ENCODE data around the gene PI16. TPM values are rescaled to one million over a fixed set of nuclear protein-coding genes. Genes with fewer than 3 reads are reported as not detected.

Gene PI16
- total and polyA plus RNA-seq, 2 of the 13 experiments (the other 11 are each of a cell fraction or from before 2014, with no cell fraction given), result not detected

DNA sequence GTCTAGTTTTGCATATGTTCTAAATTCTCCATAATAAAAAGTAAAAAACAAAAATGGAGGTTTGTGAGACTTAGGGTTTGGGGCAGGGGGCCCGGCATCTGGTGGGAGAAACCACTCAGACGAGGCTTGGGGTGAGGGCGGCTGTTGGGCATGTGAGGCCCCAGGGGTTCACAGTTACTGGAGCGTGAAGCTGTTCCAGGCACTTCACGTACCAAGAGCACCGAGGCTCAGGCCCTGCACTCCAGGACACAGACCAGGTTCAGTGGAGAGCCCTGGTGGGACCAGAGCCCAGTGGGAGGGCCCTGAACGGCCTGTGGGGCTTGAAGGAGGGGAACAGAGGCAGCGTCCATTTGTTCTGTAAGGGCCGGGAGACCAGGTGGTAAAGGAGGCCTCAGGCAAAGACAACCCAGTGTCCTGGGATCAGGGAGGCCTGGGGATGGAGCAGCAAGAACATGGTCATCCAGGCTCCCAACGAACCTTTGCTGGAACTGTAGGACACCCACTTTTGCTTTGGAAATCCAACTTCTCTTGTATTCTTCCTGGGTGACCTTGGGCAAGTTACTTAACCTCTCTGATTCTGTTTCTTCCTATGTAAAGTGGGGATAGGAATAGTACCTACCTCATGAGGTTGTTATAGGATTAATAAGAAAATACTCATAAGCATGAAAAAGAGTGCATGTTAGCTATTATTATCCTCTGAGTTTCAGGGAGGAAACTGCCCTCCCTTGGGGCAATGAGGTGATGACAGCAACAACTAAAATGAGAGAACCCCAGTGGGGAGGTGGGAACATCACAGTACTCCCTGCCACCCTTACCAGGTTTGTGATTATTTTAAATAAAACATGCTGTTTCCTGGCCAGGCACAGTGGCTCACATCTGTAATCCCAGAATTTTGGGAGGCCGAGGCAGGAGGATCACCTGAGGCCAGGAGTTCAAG is 49.8 kb downstream of the PI16 start:
- no peak for TF ChIP-seq EZH2 (conservative IDR thresholded peaks at IDR 0.05; ENCODE audit: low read depth, low read length)
- peak; percentile 69 for TF ChIP-seq ZNF768 (CRISPR knock-in tag; IDR thresholded peaks at IDR 0.05)
- TF ChIP-seq, protein P1, sequence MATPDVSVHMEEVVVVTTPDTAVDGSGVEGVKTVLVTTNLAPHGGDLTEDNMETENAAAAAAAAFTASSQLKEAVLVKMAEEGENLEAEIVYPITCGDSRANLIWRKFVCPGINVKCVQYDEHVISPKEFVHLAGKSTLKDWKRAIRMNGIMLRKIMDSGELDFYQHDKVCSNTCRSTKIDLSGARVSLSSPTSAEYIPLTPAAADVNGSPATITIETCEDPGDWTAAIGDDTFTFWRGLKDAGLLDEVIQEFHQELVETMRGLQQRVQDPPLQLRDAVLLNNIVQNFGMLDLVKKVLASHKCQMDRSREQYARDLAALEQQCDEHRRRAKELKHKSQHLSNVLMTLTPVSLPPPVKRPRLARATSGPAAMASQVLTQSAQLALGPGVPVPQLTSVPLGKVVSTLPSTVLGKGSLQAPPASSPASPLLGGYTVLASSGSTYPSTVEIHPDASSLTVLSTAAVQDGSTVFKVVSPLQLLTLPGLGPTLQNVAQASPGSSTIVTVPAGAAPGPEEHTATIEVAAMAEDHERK (CRISPR knock-in tag; IDR thresholded peaks at IDR 0.05; ENCODE audit: low read depth), result no peak
- TF ChIP-seq MBD4 (IDR thresholded peaks at IDR 0.05; ENCODE audit: borderline replicate concordance, low read length), result no peak
- TF ChIP-seq MXI1 (IDR thresholded peaks at IDR 0.05; ENCODE audit: borderline replicate concordance, low read depth, low read length), result no peak
- no peaks in the 10 kb centered on the region for H3K36me3 ChIP-seq (replicated peaks in 1 of 2; ENCODE audit: control insufficient read depth in 1 of 2, insufficient read depth in 2 of 2, low read length in 2 of 2)
- no peaks in the 10 kb centered on the region for H4K20me1 ChIP-seq (ENCODE audit: insufficient read depth, low read length)
- DNase-seq (ENCODE audit: low spot score), result no peak
- H3K27ac ChIP-seq (ENCODE audit: extremely low read length, insufficient read depth, low read length), result no peak overlapping the region
- H3K4me1 ChIP-seq (ENCODE audit: insufficient read depth, low read length), result no peaks in the 10 kb centered on the region
- H3K4me3 ChIP-seq (replicated peaks in 1 of 3; ENCODE audit: insufficient read depth in 1 of 3, low read depth in 2 of 3, low read length in 3 of 3), result no peak overlapping the region
- no peak overlapping the region for H3K4me2 ChIP-seq (ENCODE audit: low read depth, low read length)
- no TSS peak for BruUV-seq (replicated peaks)
- ATAC-seq, result no peak
- H3K27me3 ChIP-seq (ENCODE audit: control insufficient read depth in 1 of 2, insufficient read depth in 2 of 2, low read length in 2 of 2), result peaks cover 6 to 78% of the 10 kb centered on the region in 2 experiments
- CTCF ChIA-PET (ENCODE audit: low intra/inter-chr PET ratio, low total read pairs), result no interaction called here
- FAIRE-seq, result no peak
- no peak overlapping the region for H3K9ac ChIP-seq (ENCODE audit: insufficient read depth, low read depth, low read length)
- 28% methylated on average over 11 of the region's 11 CpGs for WGBS (ENCODE audit: low lambda C conversion rate)
- POLR2A ChIA-PET, result no interaction called here
- no peak overlapping the region for H2AFZ ChIP-seq (ENCODE audit: low read length)
- no peaks in the 10 kb centered on the region for H3K9me3 ChIP-seq (ENCODE audit: low read length)
- in situ Hi-C loops (cut with HindIII; ENCODE audit: extremely low pct_ligation_motif_present, low pct_unique_long_range_greater_than_20kb), result no loop called here
- intact Hi-C loops (cut with micrococcal nuclease; ENCODE audit: unreplicated experiment), result no loop called here
- no peaks in the 10 kb centered on the region for H3K79me2 ChIP-seq (ENCODE audit: insufficient read depth, low read length)

All from HepG2 (cell line).